ENCODE measurements around the gene PACRG. TPM values are rescaled to one million over a fixed set of nuclear protein-coding genes. Genes with fewer than 3 reads are reported as not detected.

The PACRG gene
- polyA plus RNA-seq, 1 donor (not counting 4 experiments of a cell fraction or from before 2014, with no cell fraction given) = 0.31 TPM

GRCh38 chr6:162849269-162849668, 121.5 kb downstream of the PACRG start:
- H3K4me1 ChIP-seq (ENCODE audit: control insufficient read depth, extremely low read depth, insufficient read depth, low read length) = no peaks in the 10 kb centered on the region
- H3K27me3 ChIP-seq (ENCODE audit: control insufficient read depth, extremely low read depth, insufficient read depth, low read length) = no peaks in the 10 kb centered on the region
- no peaks in the 10 kb centered on the region for H3K36me3 ChIP-seq (ENCODE audit: control insufficient read depth in 2 of 2, extremely low read depth in 1 of 2, insufficient read depth in 2 of 2, low read length in 2 of 2)
- H3K4me3 ChIP-seq (ENCODE audit: control insufficient read depth in 2 of 3, extremely low read depth in 1 of 3, insufficient read depth in 2 of 3, low read depth in 1 of 3, low read length in 3 of 3) = no peak overlapping the region
- no peaks in the 10 kb centered on the region for H3K9me1 ChIP-seq (ENCODE audit: control insufficient read depth, extremely low read depth, insufficient read depth, low read length)
- no peak for FAIRE-seq
- H3K9me3 ChIP-seq (ENCODE audit: control insufficient read depth, low read depth, low read length) = no peaks in the 10 kb centered on the region
- no peaks in the 10 kb centered on the region for H4K20me1 ChIP-seq (ENCODE audit: control insufficient read depth, extremely low read depth, insufficient read depth, low read length)
- H3K79me2 ChIP-seq (ENCODE audit: control insufficient read depth, insufficient read depth, low read length) = no peaks in the 10 kb centered on the region
- H3K4me2 ChIP-seq (ENCODE audit: control insufficient read depth, extremely low read depth, insufficient read depth, low read depth, low read length) = no peak overlapping the region
- no peak overlapping the region for H3K9ac ChIP-seq (ENCODE audit: control insufficient read depth, extremely low read depth, insufficient read depth, low read length)
- H3K27ac ChIP-seq (ENCODE audit: control insufficient read depth, insufficient read depth, low read length) = no peak overlapping the region
- DNase-seq (ENCODE audit: low read depth, low spot score) = no peak
- no peak overlapping the region for H2AFZ ChIP-seq (ENCODE audit: control insufficient read depth, low read length)
- TF ChIP-seq EZH2 (IDR thresholded peaks at IDR 0.05; ENCODE audit: low read length) = no peak
- dilution Hi-C loops (cut with MboI; ENCODE audit: extremely low pct_ligation_motif_present, low sequenced_read_pairs) = no loop called here

DNA sequence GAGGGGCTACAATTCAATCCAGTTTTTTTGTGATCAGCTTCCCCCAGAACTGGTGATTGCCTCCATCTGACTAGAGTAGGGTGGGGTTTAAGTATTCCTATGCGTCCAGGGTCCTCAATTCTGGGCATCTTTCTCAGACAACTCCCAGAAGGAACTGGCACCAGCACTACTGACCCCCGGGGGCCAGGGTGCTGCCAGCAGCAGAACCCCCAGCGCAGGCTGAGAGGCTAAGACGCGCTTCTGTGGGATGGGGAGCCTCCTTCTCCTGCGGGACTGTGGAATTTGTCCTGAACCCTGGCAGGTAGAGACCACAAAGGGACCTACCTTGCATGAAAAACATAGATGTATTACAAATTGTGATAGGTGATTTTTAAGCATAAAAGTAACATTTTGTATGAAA, 124.4 kb downstream of the PACRG start:
- DNase-seq (ENCODE audit: low read depth, low spot score) = no peak
- Histone ChIP-seq H3K9me1 (ENCODE audit: control insufficient read depth, extremely low read depth, insufficient read depth, low read length) (no peaks in the 10 kb centered on the region), H3K4me2 (ENCODE audit: control insufficient read depth, extremely low read depth, insufficient read depth, low read depth, low read length) (no peak overlapping the region), H3K79me2 (ENCODE audit: control insufficient read depth, insufficient read depth, low read length) (no peaks in the 10 kb centered on the region), H3K4me3 (ENCODE audit: control insufficient read depth in 2 of 3, extremely low read depth in 1 of 3, insufficient read depth in 2 of 3, low read depth in 1 of 3, low read length in 3 of 3) (no peak overlapping the region), H3K27me3 (ENCODE audit: control insufficient read depth, extremely low read depth, insufficient read depth, low read length) (no peaks in the 10 kb centered on the region), H3K36me3 (ENCODE audit: control insufficient read depth in 2 of 2, extremely low read depth in 1 of 2, insufficient read depth in 2 of 2, low read length in 2 of 2) (no peaks in the 10 kb centered on the region), H4K20me1 (ENCODE audit: control insufficient read depth, extremely low read depth, insufficient read depth, low read length) (no peaks in the 10 kb centered on the region), H3K9me3 (ENCODE audit: control insufficient read depth, low read depth, low read length) (no peaks in the 10 kb centered on the region), H3K9ac (ENCODE audit: control insufficient read depth, extremely low read depth, insufficient read depth, low read length) (no peak overlapping the region), H2AFZ (ENCODE audit: control insufficient read depth, low read length) (no peak overlapping the region), H3K27ac (ENCODE audit: control insufficient read depth, insufficient read depth, low read length) (no peak overlapping the region), H3K4me1 (ENCODE audit: control insufficient read depth, extremely low read depth, insufficient read depth, low read length) (no peaks in the 10 kb centered on the region)
- no peak for TF ChIP-seq CTCF (optimal IDR thresholded peaks at IDR 0.05 in 1 of 3, IDR thresholded peaks at IDR 0.05 in 1 of 3, conservative IDR thresholded peaks at IDR 0.05 in 1 of 3; ENCODE audit: extremely low read depth in 1 of 3, insufficient read depth in 2 of 3, low read length in 3 of 3)
- no peak for TF ChIP-seq EZH2 (IDR thresholded peaks at IDR 0.05; ENCODE audit: low read length)
- no peak for FAIRE-seq
- dilution Hi-C loops (cut with MboI; ENCODE audit: extremely low pct_ligation_motif_present, low sequenced_read_pairs) = no loop called here

DNA sequence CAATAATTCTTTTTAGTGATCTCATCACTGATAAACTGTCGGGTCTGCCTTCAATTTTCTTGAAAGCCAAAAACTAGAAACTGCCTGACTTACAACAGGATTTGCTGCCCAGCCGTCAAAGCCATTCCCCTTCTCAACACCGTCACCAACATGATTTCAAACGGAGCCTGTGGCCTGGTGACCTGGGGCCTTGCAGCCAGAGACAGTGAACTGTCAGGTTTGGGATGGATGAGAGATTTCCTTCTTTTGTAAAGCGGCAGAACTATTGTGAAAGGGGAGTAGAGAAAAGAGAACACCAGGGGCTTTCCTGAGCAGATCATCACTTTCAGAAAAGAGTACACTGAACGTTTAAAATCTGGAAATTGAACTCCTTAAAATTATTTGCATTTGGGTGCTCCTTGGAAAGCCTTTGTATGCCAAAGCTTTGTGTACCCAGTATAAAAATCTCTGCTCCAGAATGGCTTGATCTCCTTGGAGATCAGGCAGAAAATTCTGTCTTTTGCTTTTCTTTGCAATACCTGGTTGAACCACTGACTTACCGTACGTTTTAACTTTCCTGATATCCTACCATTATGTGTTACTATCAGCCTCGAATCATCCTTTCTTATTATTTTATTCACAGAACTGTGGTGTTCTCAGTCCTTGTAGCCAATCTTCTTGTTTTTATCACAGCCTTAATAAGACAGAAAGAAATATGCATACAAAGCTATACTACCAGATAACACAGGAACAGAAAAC, 125.2 kb downstream of the PACRG start:
- dilution Hi-C loops (cut with MboI; ENCODE audit: extremely low pct_ligation_motif_present, low sequenced_read_pairs) = no loop called here
- no peak for TF ChIP-seq EZH2 (IDR thresholded peaks at IDR 0.05; ENCODE audit: low read length)
- no peak for TF ChIP-seq CTCF (optimal IDR thresholded peaks at IDR 0.05 in 1 of 3, IDR thresholded peaks at IDR 0.05 in 1 of 3, conservative IDR thresholded peaks at IDR 0.05 in 1 of 3; ENCODE audit: extremely low read depth in 1 of 3, insufficient read depth in 2 of 3, low read length in 3 of 3)
- no peaks in the 10 kb centered on the region for H3K79me2 ChIP-seq (ENCODE audit: control insufficient read depth, insufficient read depth, low read length)
- no peak overlapping the region for H2AFZ ChIP-seq (ENCODE audit: control insufficient read depth, low read length)
- H3K36me3 ChIP-seq (ENCODE audit: control insufficient read depth in 2 of 2, extremely low read depth in 1 of 2, insufficient read depth in 2 of 2, low read length in 2 of 2) = no peaks in the 10 kb centered on the region
- no peak overlapping the region for H3K27ac ChIP-seq (ENCODE audit: control insufficient read depth, insufficient read depth, low read length)
- H4K20me1 ChIP-seq (ENCODE audit: control insufficient read depth, extremely low read depth, insufficient read depth, low read length) = no peaks in the 10 kb centered on the region
- H3K27me3 ChIP-seq (ENCODE audit: control insufficient read depth, extremely low read depth, insufficient read depth, low read length) = no peaks in the 10 kb centered on the region
- no peaks in the 10 kb centered on the region for H3K9me3 ChIP-seq (ENCODE audit: control insufficient read depth, low read depth, low read length)
- no peak for DNase-seq (ENCODE audit: low read depth, low spot score)
- no peaks in the 10 kb centered on the region for H3K4me1 ChIP-seq (ENCODE audit: control insufficient read depth, extremely low read depth, insufficient read depth, low read length)
- no peak for FAIRE-seq
- H3K4me2 ChIP-seq (ENCODE audit: control insufficient read depth, extremely low read depth, insufficient read depth, low read depth, low read length) = no peak overlapping the region
- H3K4me3 ChIP-seq (ENCODE audit: control insufficient read depth in 2 of 3, extremely low read depth in 1 of 3, insufficient read depth in 2 of 3, low read depth in 1 of 3, low read length in 3 of 3) = no peak overlapping the region
- no peaks in the 10 kb centered on the region for H3K9me1 ChIP-seq (ENCODE audit: control insufficient read depth, extremely low read depth, insufficient read depth, low read length)
- H3K9ac ChIP-seq (ENCODE audit: control insufficient read depth, extremely low read depth, insufficient read depth, low read length) = no peak overlapping the region
